Gastroesophageal sphincter (tissue), 3 donors: ENCODE measurements around the gene KRTAP3-2.

Experiments
- CTCF ChIP-seq, 4 experiments: fragments of 200-600 bp in 2 of 4; fragments of 450-650 bp in 2 of 4; sonication (generic) in 1 of 4; IDR thresholded peaks; one replicate each; pipeline ENCODE4 v1.5.1; 2017 to 2019; ENCODE audit warnings: antibody characterized with exemption in 4 of 4, mild to moderate bottlenecking in 2 of 4, moderate library complexity in 2 of 4
- EP300 ChIP-seq: sonication (generic); formaldehyde crosslinking; IDR thresholded peaks from one replicate; pipeline ENCODE4 v1.6.1; 2017; ENCODE audit warnings: antibody characterized with exemption, mild to moderate bottlenecking

- TF ChIP-seq EP300: no peak
- TF ChIP-seq CTCF (IDR thresholded peaks at IDR 0.05): no peak
Observed at GRCh38 chr17:40981115-40981514, 18.6 kb downstream of the KRTAP3-2 start.
